ENCODE measurements around the gene KTI12. TPM values are rescaled to one million over a fixed set of nuclear protein-coding genes. Genes with fewer than 3 reads are reported as not detected.
A peak's percentile ranks its signal among the peaks of the same experiment; 100 is the strongest.

Gene KTI12
- polyA plus RNA-seq, 2 of the 4 experiments (the other 2 are of a cell fraction) = 11.8 to 12.0 TPM

- DNase-seq (ENCODE audit: low read depth in 1 of 2, low spot score in 1 of 2) (peak; percentile 51 to 70), ATAC-seq (peak; percentile 98), FAIRE-seq (no peak)
- POLR2A ChIA-PET = interaction anchor here (0.6 kb wide), 1 partner anchor 341 kb away, joined by 3 read pairs; no protein-coding TSS in a partner anchor
- 9% methylated on average over 7 of the region's 46 CpGs for WGBS (ENCODE audit: missing lambda C conversion rate)
- H3K4me2 ChIP-seq = peak within 1 kb of the TSS; percentile 77
- no peaks in the 10 kb centered on the region for H3K4me1 ChIP-seq
- peak within 1 kb of the TSS; percentile 81 to 93 for H3K27ac ChIP-seq
- peak; percentile 28; the same call in 1 of the 2 replicates for TF ChIP-seq PHF8 (IDR thresholded peaks at IDR 0.05; ENCODE audit: borderline replicate concordance, low read depth)
- TF ChIP-seq USF2 (IDR thresholded peaks at IDR 0.05) = no peak
- no peak for TF ChIP-seq E2F6 (IDR thresholded peaks at IDR 0.05; ENCODE audit: borderline replicate concordance, low read depth)
- no peak for TF ChIP-seq ELK1 (IDR thresholded peaks at IDR 0.05; ENCODE audit: low read depth, low read length)
- H3K9me3 ChIP-seq = no peaks in the 10 kb centered on the region
- H3K4me3 ChIP-seq = peak within 1 kb of the TSS; percentile 92
- CTCF ChIA-PET = interaction anchor here (1.2 to 2.8 kb wide), 3 partner anchors 10 to 94 kb away, joined by 3 to 9 read pairs (median 6); no protein-coding TSS in a partner anchor
Measured at GRCh38 chr1:51990478-51990965, 43.1 kb downstream of the KTI12 start, which contains the start of gene RAB3B. RAB3B (minus strand) TSS chr1:51990700; CDS start chr1:51977117, 13,583 bp downstream.

GRCh38 chr1:51989582-51990477 is 43.8 kb downstream of the KTI12 start:
- POLR2A ChIA-PET = interaction anchor here (0.6 to 1.0 kb wide), 3 partner anchors 41 to 342 kb away, joined by 3 to 5 read pairs (median 3); partner anchors contain the start of gene TXNDC12
- Histone ChIP-seq H3K4me1 (no peaks in the 10 kb centered on the region), H3K4me3 (peak overlapping the region; percentile 92), H3K27ac (peak overlapping the region; percentile 81 to 93), H3K4me2 (peak overlapping the region; percentile 77), H3K9me3 (no peaks in the 10 kb centered on the region)
- DNase-seq (ENCODE audit: low read depth in 1 of 2, low spot score in 1 of 2) (no peak), FAIRE-seq (no peak), ATAC-seq (no peak; a peak in 1 of 6 replicates)
- TF ChIP-seq BCL3 (IDR thresholded peaks at IDR 0.05) = no peak
- TF ChIP-seq MAZ (IDR thresholded peaks at IDR 0.05; ENCODE audit: borderline replicate concordance, low read depth, low read length) = no peak
- no peak for TF ChIP-seq HDAC2 (IDR thresholded peaks at IDR 0.05)
- no peak for TF ChIP-seq HEYL (CRISPR knock-in tag; IDR thresholded peaks at IDR 0.05)
- no peak for TF ChIP-seq ESRRA (IDR thresholded peaks at IDR 0.05; ENCODE audit: borderline replicate concordance, low read length)
- 68% methylated on average over 7 of the region's 47 CpGs for WGBS (ENCODE audit: missing lambda C conversion rate)
- CTCF ChIA-PET = interaction anchor here (1.0 to 2.8 kb wide), 3 partner anchors 11 to 93 kb away, joined by 3 to 9 read pairs (median 6); no protein-coding TSS in a partner anchor

GRCh38 chr1:51988254-51988653 is 45.4 kb downstream of the KTI12 start:
- no peak for FAIRE-seq
- ChIA-PET CTCF (interaction anchor here (0.8 kb wide), 1 partner anchor 16 kb away, joined by 3 read pairs; no protein-coding TSS in a partner anchor), POLR2A (no interaction called here)
- no peak for ATAC-seq
- Histone ChIP-seq H3K27ac (no peak overlapping the region), H3K4me3 (no peak overlapping the region), H3K9me3 (no peaks in the 10 kb centered on the region), H3K4me1 (no peaks in the 10 kb centered on the region), H3K4me2 (no peak overlapping the region)
- TF ChIP-seq HMGXB4 (CRISPR knock-in tag; IDR thresholded peaks at IDR 0.05; ENCODE audit: borderline replicate concordance) = no peak
- no peak for TF ChIP-seq EHF (CRISPR knock-in tag; IDR thresholded peaks at IDR 0.05)
- no peak for TF ChIP-seq HOXA7 (CRISPR knock-in tag; IDR thresholded peaks at IDR 0.05)
- no peak for TF ChIP-seq ZFP36 (IDR thresholded peaks at IDR 0.05; ENCODE audit: borderline replicate concordance, partially characterized antibody)
- TF ChIP-seq HOXB5 (CRISPR knock-in tag; IDR thresholded peaks at IDR 0.05) = no peak
- no peak for TF ChIP-seq RAD21 (conservative IDR thresholded peaks at IDR 0.05 in 1 of 2, IDR thresholded peaks at IDR 0.05 in 1 of 2)
- TF ChIP-seq BCL3 (IDR thresholded peaks at IDR 0.05) = no peak
- TF ChIP-seq ESRRA (IDR thresholded peaks at IDR 0.05; ENCODE audit: borderline replicate concordance, low read length) = no peak
- no peak for TF ChIP-seq HOXB13 (CRISPR knock-in tag; IDR thresholded peaks at IDR 0.05; ENCODE audit: low read depth)
- no peak for TF ChIP-seq ZSCAN20 (CRISPR knock-in tag; IDR thresholded peaks at IDR 0.05)
- no peak for TF ChIP-seq SMC3 (IDR thresholded peaks at IDR 0.05)
- no peak for TF ChIP-seq RFX5 (IDR thresholded peaks at IDR 0.05)
- no peak for DNase-seq (ENCODE audit: low read depth in 1 of 2, low spot score in 1 of 2)

Data from A549 (cell line).